Fibroblast of lung (primary cell): ENCODE results near the gene UNCX. TPM values are rescaled to one million over a fixed set of nuclear protein-coding genes. Genes with fewer than 3 reads are reported as not detected.

ENCODE experiments used
- DNase-seq, 2 donors: peaks; one replicate each; pipeline versions ENCODE4 v3.0.0 to v3.0.0-alpha.2; 2010; ENCODE audit warnings: low read depth in 2 of 2
- H2AFZ ChIP-seq: 2 replicates; pipeline ENCODE4 v1.5.1; 2012; ENCODE audit warnings: low read length, control low read depth, inconsistent platforms
- H3K27ac ChIP-seq: 2 replicates; pipeline ENCODE4 v1.5.1; 2011; ENCODE audit warnings: low read length, control low read depth; ENCODE audit not compliant: insufficient read depth
- H3K27me3 ChIP-seq: 2 replicates; pipeline ENCODE4 v1.5.1; 2011; ENCODE audit warnings: mild to moderate bottlenecking, low read length; ENCODE audit not compliant: control insufficient read depth, insufficient read depth
- H3K36me3 ChIP-seq: 2 replicates; pipeline ENCODE4 v1.5.1; 2011; ENCODE audit warnings: low read length; ENCODE audit not compliant: control insufficient read depth, insufficient read depth
- H3K4me1 ChIP-seq: 2 replicates; pipeline ENCODE4 v1.5.1; 2011; ENCODE audit warnings: low read length; ENCODE audit not compliant: control insufficient read depth, insufficient read depth; ENCODE audit errors: extremely low read depth
- H3K4me2 ChIP-seq: 2 replicates; pipeline ENCODE4 v1.5.1; 2011; ENCODE audit warnings: low read length, control low read depth; ENCODE audit not compliant: insufficient read depth; ENCODE audit errors: extremely low read depth
- H3K4me3 ChIP-seq, 4 experiments: fragments of 200-600 bp in 1 of 4; sonication (generic) in 1 of 4; replicated peaks in 1 of 4; 2 replicates each; pipeline ENCODE4 v1.5.1; 2011 to 2016; ENCODE audit warnings: low read length in 4 of 4, low read depth in 3 of 4, mild to moderate bottlenecking in 3 of 4, control low read depth in 2 of 4, inconsistent platforms in 1 of 4, mixed read lengths in 1 of 4; ENCODE audit not compliant: insufficient read depth in 1 of 4; ENCODE audit errors: control extremely low read depth in 1 of 4
- H3K79me2 ChIP-seq: 2 replicates; pipeline ENCODE4 v1.5.1; 2012; ENCODE audit warnings: mild to moderate bottlenecking, low read length, inconsistent platforms; ENCODE audit not compliant: control insufficient read depth, insufficient read depth
- H3K9ac ChIP-seq: 2 replicates; pipeline ENCODE4 v1.5.1; 2011; ENCODE audit warnings: mild to moderate bottlenecking, low read length, control low read depth; ENCODE audit not compliant: insufficient read depth
- H3K9me3 ChIP-seq: 2 replicates; pipeline ENCODE4 v1.5.1; 2012; ENCODE audit warnings: low read depth, low read length; ENCODE audit not compliant: control insufficient read depth, insufficient read depth
- H4K20me1 ChIP-seq: 2 replicates; pipeline ENCODE4 v1.5.1; 2011; ENCODE audit warnings: low read length; ENCODE audit not compliant: control insufficient read depth, insufficient read depth; ENCODE audit errors: extremely low read depth
- CTCF ChIP-seq, 2 donors: IDR thresholded peaks in 1 of 2; conservative IDR thresholded peaks in 1 of 2; 1 replicate in 1 of 2; 2 replicates in 1 of 2; pipeline ENCODE4 v1.5.1; 2011 to 2012; ENCODE audit warnings: low read length in 2 of 2, control low read depth in 1 of 2, inconsistent platforms in 1 of 2, low read depth in 1 of 2, mild to moderate bottlenecking in 1 of 2
- EZH2 ChIP-seq: IDR thresholded peaks from 2 replicates; pipeline ENCODE4 v1.5.1; 2012; ENCODE audit warnings: low read length, control low read depth, mild to moderate bottlenecking; ENCODE audit errors: missing control alignments
- polyA plus RNA-seq, 2 donors: library from polyadenylated mRNA; depleted of rRNA in 1 of 2; stranded (reverse) in 1 of 2; unstranded in 1 of 2; fragments of >200 nt; gene quantifications; 2 replicates each; pipeline ENCODE4 v1.2.1, GENCODE V29; 2011 to 2012; ENCODE audit warnings: missing spikeins in 1 of 2
- total RNA-seq: library from RNA; depleted of rRNA; stranded (reverse); fragments of >200 nt; gene quantifications from 2 replicates; pipeline ENCODE4 v1.2.1, GENCODE V29; 2014

UNCX gene
- total and polyA plus RNA-seq, 2 donors (not counting 1 experiment from before 2014, with no cell fraction given): not detected

- H3K79me2 ChIP-seq: no peaks in the 10 kb centered on the region
- H3K36me3 ChIP-seq: no peaks in the 10 kb centered on the region
- no peak overlapping the region for H3K9ac ChIP-seq
- peaks cover 43% of the 10 kb centered on the region for H3K27me3 ChIP-seq
- H3K9me3 ChIP-seq: no peaks in the 10 kb centered on the region
- H4K20me1 ChIP-seq: no peaks in the 10 kb centered on the region
- no peaks in the 10 kb centered on the region for H3K4me1 ChIP-seq
- H3K4me3 ChIP-seq: no peak overlapping the region
- no peak overlapping the region for H2AFZ ChIP-seq
- no peak overlapping the region for H3K27ac ChIP-seq
- no peak overlapping the region for H3K4me2 ChIP-seq
- DNase-seq: no peak
- TF ChIP-seq EZH2 (no peak), CTCF (conservative IDR thresholded peaks at IDR 0.05 in 1 of 2, IDR thresholded peaks at IDR 0.05 in 1 of 2; ENCODE audit: low read depth in 1 of 2, low read length in 2 of 2) (no peak)
Observed at GRCh38 chr7:1250901-1251300, 18.2 kb downstream of the UNCX start.

GRCh38 chr7:1251796-1252539, 19.3 kb downstream of the UNCX start:
- TF ChIP-seq CTCF (conservative IDR thresholded peaks at IDR 0.05 in 1 of 2, IDR thresholded peaks at IDR 0.05 in 1 of 2; ENCODE audit: low read depth in 1 of 2, low read length in 2 of 2): no peak
- TF ChIP-seq EZH2: no peak
- Histone ChIP-seq H3K4me1 (no peaks in the 10 kb centered on the region), H3K9ac (no peak overlapping the region), H3K9me3 (no peaks in the 10 kb centered on the region), H2AFZ (no peak overlapping the region), H3K36me3 (no peaks in the 10 kb centered on the region), H3K4me3 (no peak overlapping the region), H3K27ac (no peak overlapping the region), H3K4me2 (no peak overlapping the region), H3K79me2 (no peaks in the 10 kb centered on the region), H4K20me1 (no peaks in the 10 kb centered on the region), H3K27me3 (peaks cover 42% of the 10 kb centered on the region)
- no peak for DNase-seq

GRCh38 chr7:1252540-1253090, 19.9 kb downstream of the UNCX start:
- no peaks in the 10 kb centered on the region for H3K36me3 ChIP-seq
- peaks cover 36% of the 10 kb centered on the region for H3K27me3 ChIP-seq
- H3K9me3 ChIP-seq: no peaks in the 10 kb centered on the region
- no peak for TF ChIP-seq EZH2
- no peak for TF ChIP-seq CTCF (conservative IDR thresholded peaks at IDR 0.05 in 1 of 2, IDR thresholded peaks at IDR 0.05 in 1 of 2; ENCODE audit: low read depth in 1 of 2, low read length in 2 of 2)
- no peak for DNase-seq
- no peaks in the 10 kb centered on the region for H3K79me2 ChIP-seq
- no peaks in the 10 kb centered on the region for H4K20me1 ChIP-seq
- no peak overlapping the region for H2AFZ ChIP-seq
- no peak overlapping the region for H3K4me3 ChIP-seq
- H3K4me1 ChIP-seq: no peaks in the 10 kb centered on the region
- no peak overlapping the region for H3K4me2 ChIP-seq
- no peak overlapping the region for H3K9ac ChIP-seq
- no peak overlapping the region for H3K27ac ChIP-seq
